IMR-90 (cell line): ENCODE measurements around the gene ARHGAP5. TPM values are rescaled to one million over a fixed set of nuclear protein-coding genes. Genes with fewer than 3 reads are reported as not detected.

Experiments used
- ATAC-seq: fragments of 200-7000 bp; cut with Tn5 transposase; 2 replicates; pipeline ENCODE4 v1.9.1; 2020; ENCODE audit warnings: low read depth, mild to moderate bottlenecking, moderate library complexity
- BruUV-seq: library from RNA; stranded (reverse); fragments of 400-500 nt; replicated peaks from 2 replicates; lab custom pipeline; 2021; lab: Mats Ljungman, UMichigan
- CTCF ChIA-PET: fragments of 300-600 bp; formaldehyde crosslinking; extraction: SDS; loops from one replicate; lab custom pipeline; 2021; ENCODE audit warnings: antibody characterized with exemption; lab: Yijun Ruan, JAX
- POLR2A ChIA-PET: fragments of 300-600 bp; sonication (Branson Sonifier 250); formaldehyde crosslinking; loops from one replicate; lab custom pipeline; 2022; ENCODE audit warnings: antibody characterized with exemption; ENCODE audit not compliant: unreplicated experiment; lab: Charles Lee
- DNase-seq: peaks from one replicate; pipeline ENCODE4 v3.0.0; 2013
- H2AFZ ChIP-seq: replicated peaks from 2 replicates; pipeline ENCODE3; 2013; ENCODE audit warnings: low read length, mild to moderate bottlenecking; ENCODE audit not compliant: poor library complexity
- H2AK5ac ChIP-seq: 2 replicates; pipeline ENCODE4 v1.6.1; 2013; ENCODE audit warnings: low read depth, low read length, inconsistent platforms
- H2AK9ac ChIP-seq: replicated peaks from 2 replicates; pipeline ENCODE3; 2013; ENCODE audit warnings: mild to moderate bottlenecking, low read depth, low read length, moderate library complexity; ENCODE audit not compliant: poor library complexity
- H2BK120ac ChIP-seq: 2 replicates; pipeline ENCODE4 v1.6.1; 2013; ENCODE audit warnings: low read depth, low read length, inconsistent platforms
- H2BK15ac ChIP-seq: 3 replicates; pipeline ENCODE4 v1.6.1; 2013; ENCODE audit warnings: low read depth, low read length, inconsistent platforms
- H2BK20ac ChIP-seq: 2 replicates; pipeline ENCODE4 v1.6.1; 2013; ENCODE audit warnings: low read depth, mild to moderate bottlenecking, inconsistent platforms, low read length, moderate library complexity
- H2BK5ac ChIP-seq: 2 replicates; pipeline ENCODE4 v1.6.1; 2013; ENCODE audit warnings: mild to moderate bottlenecking, low read depth, low read length, inconsistent platforms; ENCODE audit not compliant: poor library complexity, severe bottlenecking
- H3K14ac ChIP-seq: replicated peaks from 2 replicates; pipeline ENCODE4 v1.6.1; 2013; ENCODE audit warnings: low read depth, low read length, inconsistent platforms
- H3K18ac ChIP-seq: 2 replicates; pipeline ENCODE4 v1.6.1; 2013; ENCODE audit warnings: low read depth, low read length, control low read depth
- H3K23ac ChIP-seq: 2 replicates; pipeline ENCODE4 v1.6.1; 2013; ENCODE audit warnings: low read depth, low read length, inconsistent platforms
- H3K27ac ChIP-seq: 2 replicates; pipeline ENCODE4 v1.5.1; 2013; ENCODE audit warnings: mild to moderate bottlenecking, control low read depth, low read length; ENCODE audit not compliant: insufficient read depth
- H3K27me3 ChIP-seq: 2 replicates; pipeline ENCODE4 v1.6.1; 2013; ENCODE audit warnings: low read length; ENCODE audit not compliant: control insufficient read depth, insufficient read depth
- H3K36me3 ChIP-seq: 2 replicates; pipeline ENCODE4 v1.6.1; 2013; ENCODE audit warnings: low read length, mixed read lengths; ENCODE audit not compliant: control insufficient read depth, insufficient read depth
- H3K4ac ChIP-seq: 2 replicates; pipeline ENCODE4 v1.6.1; 2013; ENCODE audit warnings: low read depth, low read length, inconsistent platforms
- H3K4me1 ChIP-seq: 2 replicates; pipeline ENCODE4 v1.6.1; 2013; ENCODE audit warnings: low read length, mixed read lengths; ENCODE audit not compliant: control insufficient read depth, insufficient read depth
- H3K4me2 ChIP-seq: 2 replicates; pipeline ENCODE4 v1.6.1; 2013; ENCODE audit warnings: low read depth, mild to moderate bottlenecking, control low read depth, low read length, moderate library complexity
- H3K4me3 ChIP-seq: 2 replicates; pipeline ENCODE4 v1.5.1; 2013; ENCODE audit warnings: low read depth, mild to moderate bottlenecking, control low read depth, low read length, moderate library complexity; ENCODE audit not compliant: insufficient read depth
- H3K56ac ChIP-seq: 2 replicates; pipeline ENCODE4 v1.6.1; 2013; ENCODE audit warnings: low read length, inconsistent platforms; ENCODE audit not compliant: insufficient read depth; ENCODE audit errors: extremely low read depth
- H3K79me1 ChIP-seq, 2 experiments: 2 replicates each; pipeline ENCODE4 v1.6.1; 2013; ENCODE audit warnings: low read length in 2 of 2, inconsistent platforms in 1 of 2, low read depth in 1 of 2
- H3K9ac ChIP-seq: 2 replicates; pipeline ENCODE4 v1.6.1; 2013; ENCODE audit warnings: low read depth, low read length, control low read depth
- H3K9me1 ChIP-seq: 2 replicates; pipeline ENCODE4 v1.6.1; 2013; ENCODE audit warnings: low read length, inconsistent platforms; ENCODE audit not compliant: insufficient read depth
- H3K9me3 ChIP-seq: 2 replicates; pipeline ENCODE4 v1.6.1; 2013; ENCODE audit warnings: low read length; ENCODE audit not compliant: control insufficient read depth, insufficient read depth
- H4K20me1 ChIP-seq: 2 replicates; pipeline ENCODE4 v1.6.1; 2013; ENCODE audit warnings: low read length, inconsistent platforms; ENCODE audit not compliant: insufficient read depth
- H4K5ac ChIP-seq: 2 replicates; pipeline ENCODE4 v1.6.1; 2013; ENCODE audit warnings: mild to moderate bottlenecking, low read depth, low read length, control low read depth
- H4K8ac ChIP-seq, 2 experiments: 2 replicates each; pipeline ENCODE4 v1.6.1; 2013; ENCODE audit warnings: low read depth in 2 of 2, low read length in 2 of 2, control low read depth in 1 of 2, inconsistent platforms in 1 of 2
- H4K91ac ChIP-seq: 2 replicates; pipeline ENCODE4 v1.6.1; 2013; ENCODE audit warnings: low read depth, low read length, inconsistent platforms; ENCODE audit not compliant: insufficient read depth
- CTCF ChIP-seq: conservative IDR thresholded peaks from 2 replicates; pipeline ENCODE4 v1.5.1; 2012; ENCODE audit warnings: mild to moderate bottlenecking, low read depth, low read length, improper control_type of control experiment
- ELK1 ChIP-seq: fragments of 150-350 bp; IDR thresholded peaks from 2 replicates; pipeline ENCODE4 v1.6.1; 2016; ENCODE audit warnings: low read depth, mild to moderate bottlenecking, low read length, moderate library complexity, borderline replicate concordance
- FOS ChIP-seq: fragments of 150-350 bp; IDR thresholded peaks from 2 replicates; pipeline ENCODE4 v1.6.1; 2016; ENCODE audit warnings: low read depth, low read length
- MAZ ChIP-seq: IDR thresholded peaks from 2 replicates; pipeline ENCODE4 v1.6.1; 2012; ENCODE audit warnings: low read depth, mild to moderate bottlenecking, low read length, improper control_type of control experiment, moderate library complexity, borderline replicate concordance
- MXI1 ChIP-seq: IDR thresholded peaks from 2 replicates; pipeline ENCODE4 v1.6.1; 2012; ENCODE audit warnings: low read depth, mild to moderate bottlenecking, low read length, moderate library complexity, borderline replicate concordance
- NFE2L2 ChIP-seq: fragments of 150-350 bp; IDR thresholded peaks from 2 replicates; pipeline ENCODE4 v1.6.1; 2016; ENCODE audit warnings: low read depth, mild to moderate bottlenecking, low read length
- RAD21 ChIP-seq: IDR thresholded peaks from 2 replicates; pipeline ENCODE4 v1.6.1; 2012; ENCODE audit warnings: low read length, improper control_type of control experiment
- RCOR1 ChIP-seq: IDR thresholded peaks from 2 replicates; pipeline ENCODE4 v1.6.1; 2012; ENCODE audit warnings: mild to moderate bottlenecking, low read length, improper control_type of control experiment; ENCODE audit not compliant: insufficient replicate concordance
- SMC3 ChIP-seq: fragments of 150-350 bp; IDR thresholded peaks from 2 replicates; pipeline ENCODE4 v1.6.1; 2016; ENCODE audit warnings: low read depth, mild to moderate bottlenecking, antibody characterized with exemption, low read length, moderate library complexity
- USF2 ChIP-seq: fragments of 150-350 bp; IDR thresholded peaks from 2 replicates; pipeline ENCODE4 v1.6.1; 2017; ENCODE audit warnings: mild to moderate bottlenecking, antibody characterized with exemption, low read length, low read depth
- WGBS, 2 experiments: methylation state at CpG; one replicate each; pipeline versions ENCODE4 v1.1.5 to v1.1.7; 2013; ENCODE audit warnings: missing lambda C conversion rate in 2 of 2; ENCODE audit not compliant: insufficient read length in 1 of 2; ENCODE audit errors: extremely low coverage in 2 of 2; 5-methylcytosine and 5-hydroxymethylcytosine counted together
- dilution Hi-C: fragments of 300-500 bp; cut with HindIII; formaldehyde crosslinking; loops from one replicate; pipeline ENCODE4 v1.14.3; 2018; ENCODE audit warnings: low sequenced_read_pairs; ENCODE audit not compliant: unreplicated experiment
- in situ Hi-C: fragments of 300-500 bp; cut with MboI; formaldehyde crosslinking; loops from 3 replicates; pipeline ENCODE4 v1.14.3; 2019; ENCODE audit warnings: low sequenced_read_pairs, inconsistent platforms, mixed read lengths
- intact Hi-C: fragments of 100-400 bp; cut with micrococcal nuclease; formaldehyde crosslinking; loops from 2 replicates; pipeline ENCODE4 v1.10.0; 2022
- polyA plus RNA-seq, 3 experiments: library from polyadenylated mRNA; depleted of rRNA; stranded (reverse); fragments of >200 nt; gene quantifications; 2 replicates each; pipeline ENCODE4 v1.2.3, GENCODE V29; 2012; ENCODE audit warnings: low replicate concordance in 1 of 3
- total RNA-seq: library from RNA; depleted of rRNA; stranded (reverse); fragments of >200 nt; gene quantifications from 2 replicates; pipeline ENCODE4 v1.2.3, GENCODE V29; 2012

ARHGAP5 gene
- total and polyA plus RNA-seq, 2 of the 4 experiments (the other 2 are of a cell fraction): 7.4 to 45.3 TPM

- no peak for TF ChIP-seq USF2
These were observed 32.8 kb downstream of the ARHGAP5 start (continued) for GRCh38 chr14:32109676-32110547.

DNA sequence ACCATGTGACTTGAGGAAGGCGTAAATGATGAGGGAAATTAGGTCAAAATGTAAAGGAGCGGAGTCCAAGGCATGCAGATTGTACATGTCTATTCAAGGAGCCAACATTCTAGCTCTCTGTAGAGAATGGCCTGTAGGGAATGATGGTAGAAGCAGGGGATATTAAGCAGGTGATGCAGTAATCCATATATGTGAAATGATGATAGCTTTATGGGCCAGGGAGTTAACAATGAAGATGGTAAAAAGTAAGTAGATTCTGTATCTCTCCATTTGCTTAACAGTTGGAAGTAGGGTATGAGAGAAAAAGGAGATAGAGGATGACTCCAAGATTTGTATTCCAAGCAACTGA, 33.4 kb downstream of the ARHGAP5 start:
- DNase-seq (no peak), ATAC-seq (no peak)
- no peak overlapping the region for H3K4me3 ChIP-seq
- H3K4me2 ChIP-seq: no peak overlapping the region
- dilution Hi-C loops: no loop called here
- H3K27ac ChIP-seq: no peak overlapping the region
- H2BK15ac ChIP-seq: 0 out of 3 replicates have a peak overlapping the region, but pooled peaks have one; percentile 6
- intact Hi-C loops: no loop called here
- peaks cover 21% of the 10 kb centered on the region; the same call in 1 of the 2 replicates for H4K20me1 ChIP-seq
- no peak overlapping the region; the same call in 1 of the 2 replicates for H3K23ac ChIP-seq
- H3K18ac ChIP-seq: peak overlapping the region; percentile 28; the same call in 1 of the 2 replicates
- 100% methylated on average over 2 of the region's 2 CpGs; no CpG with 5 or more reads in 1 of the 2 experiments for WGBS, 2 experiments
- no peaks in the 10 kb centered on the region for H3K27me3 ChIP-seq
- H2BK5ac ChIP-seq: peak overlapping the region; percentile 72
- peak overlapping the region; percentile 12; the same call in 1 of the 2 replicates for H3K4ac ChIP-seq
- peak overlapping the region; percentile 16; the same call in 1 of the 2 replicates for H3K14ac ChIP-seq
- H4K5ac ChIP-seq: no peak overlapping the region; the same call in 1 of the 2 replicates
- peak overlapping the region; percentile 13; the same call in 1 of the 2 replicates for H2BK20ac ChIP-seq
- H2AFZ ChIP-seq: no peak overlapping the region
- no TSS peak for BruUV-seq
- H3K36me3 ChIP-seq: 0 out of 2 replicates have a peak, but pooled peaks cover 3% of the 10 kb centered on the region
- no peak overlapping the region for H2AK5ac ChIP-seq
- H2BK120ac ChIP-seq: peak overlapping the region; percentile 9; the same call in 1 of the 2 replicates
- in situ Hi-C loops: no loop called here
- H3K9me1 ChIP-seq: peaks cover 10% of the 10 kb centered on the region; the same call in 1 of the 2 replicates
- no peaks in the 10 kb centered on the region for H3K9me3 ChIP-seq
- no peak overlapping the region for H2AK9ac ChIP-seq
- 0 out of 4 replicates have a peak overlapping the region, but pooled peaks of 1 of the 2 experiments have one; percentile 11 for H4K8ac ChIP-seq
- no peak overlapping the region for H4K91ac ChIP-seq
- H3K4me1 ChIP-seq: peaks cover 9% of the 10 kb centered on the region; the same call in 1 of the 2 replicates
- ChIA-PET CTCF (no interaction called here), POLR2A (no interaction called here)
- H3K79me1 ChIP-seq: peaks cover 31 to 45% of the 10 kb centered on the region in 2 experiments
- no peak overlapping the region for H3K9ac ChIP-seq
- H3K56ac ChIP-seq: no peak overlapping the region
- no peak for TF ChIP-seq MAZ
- no peak for TF ChIP-seq RCOR1
- no peak for TF ChIP-seq ELK1
- no peak for TF ChIP-seq NFE2L2
- no peak for TF ChIP-seq MXI1
- no peak for TF ChIP-seq RAD21
- TF ChIP-seq FOS: no peak
- TF ChIP-seq CTCF: no peak
- no peak for TF ChIP-seq SMC3
